PC-3 (cell line): ENCODE results near the gene SLC9B2. TPM values are rescaled to one million over a fixed set of nuclear protein-coding genes. Genes with fewer than 3 reads are reported as not detected.

Experiments
- ATAC-seq: fragments of 200-7000 bp; cut with Tn5 transposase; 2 replicates; pipeline ENCODE4 v1.9.1; 2020; ENCODE audit warnings: mild to moderate bottlenecking, moderate library complexity
- BruUV-seq: library from RNA; stranded (reverse); fragments of 400-500 nt; replicated peaks from 2 replicates; lab custom pipeline; 2021; lab: Mats Ljungman, UMichigan
- CTCF ChIA-PET: fragments of 300-600 bp; sonication (Branson Sonifier 250); formaldehyde crosslinking; loops from one replicate; lab custom pipeline; 2022; ENCODE audit warnings: antibody characterized with exemption; lab: Charles Lee
- POLR2A ChIA-PET: fragments of 300-600 bp; sonication (Branson Sonifier 250); formaldehyde crosslinking; loops from one replicate; lab custom pipeline; 2022; ENCODE audit warnings: antibody characterized with exemption; ENCODE audit not compliant: unreplicated experiment; lab: Charles Lee
- DNase-seq: peaks from one replicate; pipeline ENCODE4 v3.0.0-alpha.2; 2015
- H2AFZ ChIP-seq: fragments of 300-600 bp; sonication (generic); 2 replicates; pipeline ENCODE4 v1.6.0; 2016; ENCODE audit warnings: antibody characterized with exemption, low read length
- H3F3A ChIP-seq: fragments of 300-600 bp; sonication (generic); one replicate; pipeline ENCODE4 v1.6.0; 2017; ENCODE audit warnings: antibody characterized with exemption, low read length, control low read depth, mild to moderate bottlenecking; ENCODE audit not compliant: unreplicated experiment
- H3K27ac ChIP-seq: fragments of 300-600 bp; sonication (generic); 2 replicates; pipeline ENCODE4 v1.5.1; 2016; ENCODE audit warnings: mild to moderate bottlenecking, low read length
- H3K27me3 ChIP-seq: fragments of 300-600 bp; sonication (generic); 2 replicates; pipeline ENCODE4 v1.6.1; 2016; ENCODE audit warnings: low read length, mixed read lengths
- H3K36me3 ChIP-seq: fragments of 300-600 bp; sonication (generic); 2 replicates; pipeline ENCODE4 v1.6.1; 2016; ENCODE audit warnings: low read depth, mixed run types, low read length, mixed read lengths
- H3K4me1 ChIP-seq: fragments of 300-600 bp; sonication (generic); 2 replicates; pipeline ENCODE4 v1.5.1; 2016; ENCODE audit warnings: low read length; ENCODE audit not compliant: insufficient read depth
- H3K4me2 ChIP-seq: fragments of 300-600 bp; sonication (generic); 2 replicates; pipeline ENCODE4 v1.6.0; 2016; ENCODE audit warnings: low read length
- H3K4me3 ChIP-seq: fragments of 300-600 bp; sonication (generic); 2 replicates; pipeline ENCODE4 v1.5.1; 2016; ENCODE audit warnings: mild to moderate bottlenecking, low read length, mixed read lengths
- H3K79me2 ChIP-seq: fragments of 300-600 bp; sonication (generic); 2 replicates; pipeline ENCODE4 v1.6.1; 2017; ENCODE audit warnings: low read length, mixed read lengths
- H3K9ac ChIP-seq: fragments of 300-600 bp; sonication (generic); 2 replicates; pipeline ENCODE4 v1.6.0; 2016; ENCODE audit warnings: mild to moderate bottlenecking, low read length
- H3K9me2 ChIP-seq: fragments of 300-600 bp; sonication (generic); replicated peaks from 2 replicates; pipeline ENCODE4 v1.6.1; 2016; ENCODE audit warnings: mixed run types, low read length, mixed read lengths
- H3K9me3 ChIP-seq: fragments of 300-600 bp; sonication (generic); 2 replicates; pipeline ENCODE4 v1.6.1; 2016; ENCODE audit warnings: low read length, mixed read lengths
- H4K20me1 ChIP-seq: fragments of 300-600 bp; sonication (generic); 2 replicates; pipeline ENCODE4 v1.6.1; 2016; ENCODE audit warnings: low read length, mixed read lengths
- EZH2 ChIP-seq: fragments of 300-600 bp; sonication (generic); IDR thresholded peaks from one replicate; pipeline ENCODE4 v1.6.1; 2017; ENCODE audit warnings: antibody characterized with exemption, mild to moderate bottlenecking, low read length; ENCODE audit not compliant: unreplicated experiment
- EZH2phosphoT487 ChIP-seq: fragments of 300-600 bp; sonication (generic); IDR thresholded peaks from 2 replicates; pipeline ENCODE4 v1.6.1; 2018; ENCODE audit warnings: mild to moderate bottlenecking, antibody characterized with exemption, low read length, borderline replicate concordance
- intact Hi-C: fragments of 100-400 bp; cut with micrococcal nuclease; formaldehyde crosslinking; loops from 2 replicates; pipeline ENCODE4 v1.9.0; 2023
- total RNA-seq: library from RNA; depleted of rRNA; stranded (reverse); fragments of >200 nt; gene quantifications from 2 replicates; pipeline ENCODE4 v1.2.3, GENCODE V29; 2014
- TF ChIP-seq, protein P1 (sequence below): fragments of 300-600 bp; sonication (generic); conservative IDR thresholded peaks from 2 replicates; pipeline ENCODE4 v1.5.1; 2017; ENCODE audit warnings: antibody characterized with exemption, low read depth, mild to moderate bottlenecking, low read length

The SLC9B2 gene
- total RNA-seq, 1 experiment from 2014 or later, result 13.6 TPM

DNA sequence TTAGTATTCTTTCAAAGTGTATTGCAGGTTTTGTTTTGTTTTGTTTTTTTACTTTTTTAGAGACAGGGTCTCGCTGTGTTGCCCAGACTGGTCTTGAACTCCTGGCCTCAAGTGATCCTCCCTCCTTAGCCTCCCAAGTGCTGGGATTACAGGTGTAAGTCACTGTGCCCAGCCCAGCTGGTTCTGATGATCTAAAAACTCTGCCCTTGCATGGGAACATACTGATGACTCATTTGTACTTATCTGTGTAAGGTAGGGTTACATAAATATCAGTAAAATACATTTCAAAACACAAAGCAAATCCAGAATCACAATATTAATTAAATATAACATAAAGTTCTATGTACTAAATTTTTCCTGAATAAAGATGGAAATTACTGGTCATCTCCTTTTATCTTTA is 49.7 kb downstream of the SLC9B2 start:
- TF ChIP-seq, protein P1, sequence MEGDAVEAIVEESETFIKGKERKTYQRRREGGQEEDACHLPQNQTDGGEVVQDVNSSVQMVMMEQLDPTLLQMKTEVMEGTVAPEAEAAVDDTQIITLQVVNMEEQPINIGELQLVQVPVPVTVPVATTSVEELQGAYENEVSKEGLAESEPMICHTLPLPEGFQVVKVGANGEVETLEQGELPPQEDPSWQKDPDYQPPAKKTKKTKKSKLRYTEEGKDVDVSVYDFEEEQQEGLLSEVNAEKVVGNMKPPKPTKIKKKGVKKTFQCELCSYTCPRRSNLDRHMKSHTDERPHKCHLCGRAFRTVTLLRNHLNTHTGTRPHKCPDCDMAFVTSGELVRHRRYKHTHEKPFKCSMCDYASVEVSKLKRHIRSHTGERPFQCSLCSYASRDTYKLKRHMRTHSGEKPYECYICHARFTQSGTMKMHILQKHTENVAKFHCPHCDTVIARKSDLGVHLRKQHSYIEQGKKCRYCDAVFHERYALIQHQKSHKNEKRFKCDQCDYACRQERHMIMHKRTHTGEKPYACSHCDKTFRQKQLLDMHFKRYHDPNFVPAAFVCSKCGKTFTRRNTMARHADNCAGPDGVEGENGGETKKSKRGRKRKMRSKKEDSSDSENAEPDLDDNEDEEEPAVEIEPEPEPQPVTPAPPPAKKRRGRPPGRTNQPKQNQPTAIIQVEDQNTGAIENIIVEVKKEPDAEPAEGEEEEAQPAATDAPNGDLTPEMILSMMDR, result no peak
- TF ChIP-seq EZH2 (no peak), EZH2phosphoT487 (no peak)
- no peak overlapping the region for H3K27ac ChIP-seq
- POLR2A ChIA-PET, result no interaction called here
- H3F3A ChIP-seq, result no peaks in the 10 kb centered on the region
- ATAC-seq, result no peak
- DNase-seq, result no peak
- H3K9me3 ChIP-seq, result no peaks in the 10 kb centered on the region
- no peak overlapping the region for H3K9ac ChIP-seq
- CTCF ChIA-PET, result no interaction called here
- H4K20me1 ChIP-seq, result no peaks in the 10 kb centered on the region
- no TSS peak for BruUV-seq
- no peaks in the 10 kb centered on the region for H3K27me3 ChIP-seq
- H2AFZ ChIP-seq, result no peak overlapping the region
- no peak overlapping the region for H3K4me2 ChIP-seq
- no peaks in the 10 kb centered on the region for H3K36me3 ChIP-seq
- no peaks in the 10 kb centered on the region for H3K9me2 ChIP-seq
- H3K4me3 ChIP-seq, result no peak overlapping the region
- no peaks in the 10 kb centered on the region for H3K4me1 ChIP-seq
- no peaks in the 10 kb centered on the region for H3K79me2 ChIP-seq
- intact Hi-C loops, result no loop called here

- POLR2A ChIA-PET, result no interaction called here
- CTCF ChIA-PET, result no interaction called here
- no peak overlapping the region for H3K27ac ChIP-seq
- no peak overlapping the region for H3K4me3 ChIP-seq
- no peak overlapping the region for H2AFZ ChIP-seq
- no peak overlapping the region for H3K9ac ChIP-seq
- BruUV-seq, result no TSS peak
- no peaks in the 10 kb centered on the region for H3K9me2 ChIP-seq
- intact Hi-C loops, result no loop called here
- H3K4me1 ChIP-seq, result peaks cover 2% of the 10 kb centered on the region
- H3K4me2 ChIP-seq, result no peak overlapping the region
- no peaks in the 10 kb centered on the region for H3K9me3 ChIP-seq
- H3F3A ChIP-seq, result no peaks in the 10 kb centered on the region
- DNase-seq (no peak), ATAC-seq (no peak)
- H3K36me3 ChIP-seq, result no peaks in the 10 kb centered on the region
- H3K79me2 ChIP-seq, result no peaks in the 10 kb centered on the region
- no peak for TF ChIP-seq EZH2
- no peak for TF ChIP-seq EZH2phosphoT487
- TF ChIP-seq, protein P1, result no peak
- H4K20me1 ChIP-seq, result no peaks in the 10 kb centered on the region
- H3K27me3 ChIP-seq, result no peaks in the 10 kb centered on the region
These were observed 51.6 kb downstream of the SLC9B2 start for GRCh38 chr4:103024996-103025395.

GRCh38 chr4:103021120-103021519 is 55.4 kb downstream of the SLC9B2 start:
- ChIA-PET CTCF (no interaction called here), POLR2A (no interaction called here)

More at GRCh38 chr4:103021120-103021519, 55.4 kb downstream of the SLC9B2 start:
- no TSS peak for BruUV-seq
- Histone ChIP-seq H3F3A (no peaks in the 10 kb centered on the region), H3K4me2 (no peak overlapping the region), H3K4me3 (no peak overlapping the region), H3K27ac (no peak overlapping the region), H3K4me1 (peaks cover 23% of the 10 kb centered on the region), H3K9me3 (no peaks in the 10 kb centered on the region), H3K9ac (no peak overlapping the region), H3K27me3 (no peaks in the 10 kb centered on the region), H2AFZ (no peak overlapping the region), H4K20me1 (no peaks in the 10 kb centered on the region), H3K79me2 (no peaks in the 10 kb centered on the region), H3K9me2 (no peaks in the 10 kb centered on the region), H3K36me3 (no peaks in the 10 kb centered on the region)
- DNase-seq, result no peak
- no peak for ATAC-seq
- TF ChIP-seq, protein P1, result no peak
- TF ChIP-seq EZH2phosphoT487 (no peak), EZH2 (no peak)
- intact Hi-C loops, result no loop called here
